HG03457 (cell line): ENCODE measurements around the gene HAT1.

Experiments
- ATAC-seq: cut with Tn5 transposase; IDR thresholded peaks from one replicate; pipeline ENCODE4 v1.9.1; 2021; ENCODE audit warnings: moderate number of reproducible peaks; ENCODE audit not compliant: unreplicated experiment

HAT1 gene

DNA sequence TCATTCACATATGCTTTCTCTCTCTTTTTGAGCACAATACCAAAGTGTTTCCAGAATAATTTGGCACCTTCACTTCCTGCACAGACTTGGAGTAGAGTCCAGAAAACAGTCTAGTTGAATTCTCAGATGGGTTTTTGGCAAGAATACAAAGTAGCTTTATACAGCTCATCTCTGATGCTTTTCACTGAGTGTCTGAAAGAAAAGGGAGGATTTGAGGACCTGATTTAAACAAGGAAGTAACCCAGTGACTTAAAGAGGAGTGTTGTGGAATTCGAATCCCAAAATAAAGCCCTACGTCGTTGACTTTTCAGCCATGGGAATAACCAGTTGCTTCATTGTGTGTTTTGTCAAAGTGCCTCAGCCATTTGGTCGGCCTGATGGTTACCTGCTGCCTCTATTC is 109.3 kb downstream of the HAT1 start:
- no peak for ATAC-seq
